Activated gamma-delta T cell treated with Interleukin-2 at 50 U/mL for 16 hours (primary cell): Measurements from ENCODE around the gene TAT.
A peak's percentile ranks its signal among the peaks of the same experiment; 100 is the strongest.
"Not testable (repeated sequence)": the region's sequence is repeated elsewhere in the genome, so short reads cannot be mapped to it uniquely, and the experiment has no call there.

ENCODE experiments used
- DNase-seq: peaks from one replicate; pipeline ENCODE4 v3.0.0-alpha.2; 2020

Gene TAT

GRCh38 chr16:71576971-71577370 is at the start of gene TAT:
TSS of gene TAT (minus strand) at chr16:71577092. CDS start at chr16:71576415, 677 bp downstream.
- no peak for DNase-seq

- DNase-seq = peak; percentile 12
Observed at GRCh38 chr16:71626018-71626857, 49.3 kb upstream of the TAT start, which contains the start of gene MARVELD3. TSS of gene MARVELD3 (plus strand) at chr16:71626184. CDS start at chr16:71626230, 46 bp downstream.

DNA sequence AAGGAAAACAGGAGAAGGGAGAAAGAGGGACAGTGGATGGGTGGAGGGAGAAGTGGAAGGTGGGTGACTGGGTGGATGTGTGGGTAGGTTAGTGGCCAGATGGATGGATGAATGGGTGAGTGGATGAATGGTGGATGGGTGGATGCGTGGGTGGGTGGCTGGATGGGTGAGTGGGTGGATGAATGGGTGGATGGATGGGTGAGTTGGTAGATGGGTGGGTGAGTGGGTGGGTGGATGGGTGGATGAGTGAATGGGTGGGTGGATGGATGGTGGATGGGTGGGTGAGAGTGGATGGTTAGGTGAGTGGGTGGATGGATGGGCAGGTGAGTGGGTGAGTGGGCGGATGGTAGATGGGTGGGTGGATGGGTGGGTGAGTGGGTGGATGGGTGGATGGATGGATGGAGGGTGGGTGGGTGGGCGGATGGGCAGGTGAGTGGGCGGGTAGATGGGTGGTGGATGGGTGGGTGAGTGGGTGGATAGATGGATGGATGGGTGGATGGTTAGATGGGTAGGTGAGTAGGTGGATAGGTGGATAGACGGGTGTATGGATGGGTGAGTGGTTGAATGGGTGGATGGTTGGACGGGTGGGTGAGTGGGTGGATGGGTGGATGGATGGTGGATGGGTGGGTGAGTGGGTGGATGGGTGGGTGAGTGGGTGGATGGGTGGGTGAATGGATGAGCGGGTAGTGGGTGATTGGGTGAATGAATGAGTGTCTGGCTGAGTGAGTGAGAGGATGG is 48.4 kb upstream of the TAT start:
- no peak for DNase-seq

DNA sequence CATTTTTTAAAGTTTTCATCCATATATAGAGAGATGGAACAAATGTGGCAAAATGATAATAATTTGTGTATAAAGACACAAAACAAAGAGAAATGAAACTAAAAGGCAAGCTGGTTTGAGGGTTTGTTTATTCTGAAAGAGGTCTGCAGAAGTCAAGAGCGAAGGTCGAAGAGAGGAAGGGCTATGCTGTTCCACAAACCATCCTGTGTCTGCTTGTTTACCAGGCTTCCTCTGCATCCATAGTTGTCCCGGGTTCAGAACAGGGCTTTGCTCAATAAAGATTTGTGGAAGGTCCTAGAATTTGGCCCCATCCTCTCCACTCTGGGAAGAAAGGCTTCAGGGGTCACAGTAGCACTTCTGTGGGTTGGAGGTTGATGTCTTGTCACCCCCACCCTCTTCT is 46.7 kb upstream of the TAT start:
- DNase-seq = no peak

GRCh38 chr16:71622088-71622487 is 45.2 kb upstream of the TAT start:
- no peak for DNase-seq

- no peak for DNase-seq
Observed at GRCh38 chr16:71618429-71618828, 41.5 kb upstream of the TAT start.

GRCh38 chr16:71614956-71615355 is 38.1 kb upstream of the TAT start:
- not testable (repeated sequence) for DNase-seq

GRCh38 chr16:71610936-71611871 is 34.3 kb upstream of the TAT start:
- DNase-seq = peak; percentile 74

DNA sequence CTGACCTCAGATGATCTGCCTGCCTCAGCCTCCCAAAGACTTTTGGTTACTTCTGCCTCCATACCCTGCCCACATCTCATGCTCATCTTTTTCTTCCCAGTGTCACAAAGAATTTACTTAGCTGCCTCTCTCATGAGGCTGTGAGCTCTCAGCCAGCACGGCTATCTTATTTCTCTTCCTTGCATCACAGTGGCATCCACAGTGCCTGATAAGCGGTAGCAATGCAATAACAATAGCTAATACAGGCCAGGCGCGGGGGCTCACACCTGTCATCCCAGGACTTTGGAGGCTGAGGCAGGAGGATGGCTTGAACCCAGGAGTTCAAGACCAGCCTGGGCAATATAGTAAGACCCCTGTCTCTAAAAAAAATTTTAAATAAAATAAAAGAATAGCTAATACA is 33.6 kb upstream of the TAT start:
- no peak for DNase-seq

- no peak for DNase-seq
Observed at GRCh38 chr16:71609066-71609465, 32.2 kb upstream of the TAT start.

DNA sequence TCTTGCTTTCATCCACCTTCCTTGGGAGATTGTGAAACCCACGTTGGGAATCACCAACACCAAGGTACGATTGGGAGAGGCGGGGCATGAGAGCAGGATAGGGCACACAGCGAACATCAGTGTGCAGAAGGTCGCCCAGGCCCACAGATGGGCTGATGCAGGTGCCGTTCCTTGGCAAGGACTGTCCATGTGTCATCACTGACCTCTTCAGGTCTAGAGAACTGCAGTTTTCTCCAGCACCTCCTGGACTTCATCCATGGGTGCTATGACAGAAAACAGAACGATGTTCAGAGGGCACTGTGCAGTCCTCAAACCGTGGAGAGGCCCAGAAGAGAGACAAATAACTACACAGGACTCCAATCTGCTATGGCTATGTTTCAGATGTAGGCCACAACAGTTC is 23.9 kb upstream of the TAT start:
- no peak for DNase-seq

DNA sequence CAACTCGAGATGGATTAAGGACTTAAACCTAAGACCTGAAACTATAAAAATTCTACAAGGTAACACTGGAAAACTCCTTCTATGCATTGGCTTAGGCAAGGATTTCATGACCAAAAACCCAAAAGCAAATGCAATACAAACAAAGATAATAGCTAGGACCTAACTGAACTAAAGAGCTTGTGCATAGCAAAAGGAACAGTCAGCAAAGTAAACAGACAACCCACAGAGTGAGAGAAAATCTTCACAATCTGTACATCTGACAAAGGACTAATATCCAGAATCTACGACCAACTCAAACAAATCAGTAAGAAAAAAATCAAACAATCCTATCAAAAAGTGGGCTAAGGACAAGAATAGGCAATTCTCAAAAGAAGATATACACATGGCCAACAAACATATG is 21.5 kb upstream of the TAT start:
- DNase-seq = not testable (repeated sequence)

- DNase-seq = not testable (repeated sequence)
Observed at GRCh38 chr16:71595340-71595826, 18.5 kb upstream of the TAT start.

DNA sequence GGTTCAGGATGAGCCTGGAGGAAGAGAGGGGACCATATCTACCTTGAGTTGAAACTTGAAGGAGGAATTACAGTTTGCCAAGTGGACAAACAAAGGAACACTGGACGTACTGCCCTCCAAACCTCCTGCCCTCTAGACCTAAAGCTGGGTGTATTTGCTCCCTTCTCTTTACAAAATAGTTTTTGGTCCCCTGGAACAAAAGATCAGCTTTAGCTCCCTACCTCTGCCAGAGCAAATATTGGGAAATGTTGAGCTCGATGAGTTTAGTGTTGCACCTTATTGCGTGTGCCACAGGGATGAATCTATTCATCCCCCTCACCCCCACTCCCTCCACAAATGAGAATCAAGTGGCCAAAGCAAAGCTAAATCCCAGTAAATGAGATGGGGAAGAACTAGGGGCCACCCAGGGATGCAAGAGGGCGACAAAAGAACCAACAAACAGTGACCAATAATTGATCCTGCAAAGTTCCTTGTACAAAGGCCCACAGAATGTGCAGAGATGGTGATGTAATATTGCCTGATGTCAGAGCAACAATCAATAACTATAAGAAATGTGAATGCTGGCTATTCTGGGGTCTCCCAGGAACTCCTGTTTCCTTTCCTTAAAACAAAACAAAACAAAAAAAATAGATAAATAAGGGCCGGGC is 17.2 kb upstream of the TAT start:
- DNase-seq = no peak

GRCh38 chr16:71593048-71593999 is 16.4 kb upstream of the TAT start:
- DNase-seq = no peak

DNA sequence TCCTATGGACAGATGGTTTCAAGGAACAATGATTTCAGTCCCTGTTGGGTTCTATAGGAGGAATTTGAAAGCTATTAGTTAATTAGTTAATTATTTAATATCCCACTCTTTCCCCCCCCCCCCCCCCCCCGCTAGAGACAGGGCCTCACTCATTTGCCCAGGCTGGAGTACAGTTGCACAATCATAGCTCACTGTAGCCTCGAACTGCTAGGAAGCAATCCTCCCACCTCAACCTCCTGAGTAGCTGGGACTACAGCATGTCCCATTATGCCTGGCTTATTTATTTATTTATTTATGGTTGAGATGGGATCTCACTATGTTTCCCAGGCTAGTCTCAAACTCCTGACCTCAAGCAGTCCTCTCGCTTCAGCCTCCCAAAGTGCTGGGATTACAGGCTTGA is 15.0 kb upstream of the TAT start:
- DNase-seq = no peak

GRCh38 chr16:71590584-71590983 is 13.7 kb upstream of the TAT start:
- no peak for DNase-seq

DNA sequence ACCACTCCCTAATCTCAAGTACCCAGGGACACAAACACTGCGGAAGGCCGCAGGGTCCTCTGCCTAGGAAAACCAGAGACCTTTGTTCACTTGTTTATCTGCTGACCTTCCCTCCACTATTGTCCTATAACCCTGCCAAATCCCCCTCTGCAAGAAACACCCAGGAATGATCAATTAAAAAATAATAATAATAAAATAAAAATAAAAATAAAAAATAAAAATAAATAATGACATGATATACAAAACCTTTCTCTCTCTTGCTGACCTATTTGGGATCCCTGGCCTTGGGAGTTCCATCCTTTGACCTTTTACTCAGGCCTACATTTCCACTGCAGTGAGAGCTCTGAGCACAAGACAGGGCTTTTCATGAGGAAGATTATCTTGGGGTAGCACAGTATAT is 13.2 kb upstream of the TAT start:
- DNase-seq = not testable (repeated sequence)

DNA sequence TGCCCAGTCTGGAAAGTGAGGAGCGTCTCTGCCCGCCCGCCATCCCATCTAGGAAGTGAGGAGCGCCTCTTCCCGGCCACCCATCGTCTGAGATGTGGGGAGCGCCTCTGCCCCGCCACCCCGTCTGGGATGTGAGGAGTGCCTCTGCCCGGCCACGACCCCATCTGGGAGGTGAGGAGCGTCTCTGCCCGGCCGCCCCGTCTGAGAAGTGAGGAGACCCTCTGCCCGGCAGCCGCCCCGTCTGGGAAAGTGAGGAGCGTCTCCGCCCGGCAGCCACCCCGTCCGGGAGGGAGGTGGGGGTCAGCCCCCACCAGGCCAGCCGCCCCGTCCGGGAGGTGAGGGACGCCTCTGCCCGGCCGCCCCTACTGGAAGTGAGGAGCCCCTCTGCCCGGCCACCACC is 12.4 kb upstream of the TAT start:
- not testable (repeated sequence) for DNase-seq

DNA sequence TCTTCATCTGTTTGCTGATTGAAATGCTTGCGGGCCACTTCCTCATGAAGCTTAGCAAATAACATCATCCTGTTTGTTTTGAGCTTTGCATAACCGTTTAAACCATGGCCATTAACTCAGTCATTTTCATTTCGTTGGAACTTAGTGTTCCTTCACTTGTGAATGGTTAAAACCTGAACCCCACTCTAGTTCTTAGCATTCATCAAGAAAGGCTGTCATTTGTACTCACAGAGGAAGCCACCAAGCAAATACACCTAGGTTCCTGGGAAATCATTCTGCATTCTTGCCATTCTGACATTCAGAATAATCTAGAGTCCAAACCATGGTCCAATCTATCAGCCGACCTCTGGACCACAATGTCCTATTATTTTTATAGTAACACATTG is 8.4 kb upstream of the TAT start:
- no peak for DNase-seq
